GM12873 (cell line): ENCODE results near the gene ACE2.

ENCODE experiments used
- CTCF ChIP-seq: IDR thresholded peaks from 2 replicates; pipeline ENCODE4 v1.5.1; 2012; ENCODE audit warnings: low read depth, mild to moderate bottlenecking, moderate library complexity, low read length, control low read depth; ENCODE audit not compliant: insufficient read depth; ENCODE audit errors: missing control alignments

The ACE2 gene

GRCh38 chrX:15602761-15603160 is 2.0 kb upstream of the ACE2 start:
- no peak for TF ChIP-seq CTCF

GRCh38 chrX:15601932-15602331 is 1.2 kb upstream of the ACE2 start:
- TF ChIP-seq CTCF = no peak

- TF ChIP-seq CTCF = no peak
Measured at GRCh38 chrX:15600049-15600448, 711 bp downstream of the ACE2 start.

GRCh38 chrX:15599461-15599860 is 1.3 kb downstream of the ACE2 start:
- no peak for TF ChIP-seq CTCF

GRCh38 chrX:15598026-15598425 is 2.7 kb downstream of the ACE2 start:
- TF ChIP-seq CTCF = no peak

- peak; percentile 16 for TF ChIP-seq CTCF
Measured at GRCh38 chrX:15594371-15594770, 6.4 kb downstream of the ACE2 start.

- no peak for TF ChIP-seq CTCF
Measured at GRCh38 chrX:15579778-15580747, 20.7 kb downstream of the ACE2 start.
